Measurements from ENCODE around the gene PAEP.
"Not testable (repeated sequence)": the region's sequence is repeated elsewhere in the genome, so short reads cannot be mapped to it uniquely, and the experiment has no call there.

Gene PAEP

GRCh38 chr9:135561391-135562234 is at the start of gene PAEP:
Gene PAEP, plus strand, starts transcription at chr9:135561756.
- no peak within 1 kb of the TSS for H3K4me3 ChIP-seq (replicated peaks; ENCODE audit: low read depth, low read length)
- no peak for TF ChIP-seq CTCF (IDR thresholded peaks at IDR 0.05; ENCODE audit: low read depth, low read length, missing control alignments)
- DNase-seq (ENCODE audit: extremely low read depth, low read depth), result no peak

GRCh38 chr9:135512241-135512603 is 49.3 kb upstream of the PAEP start:
- no peak overlapping the region for H3K4me3 ChIP-seq (replicated peaks; ENCODE audit: low read depth, low read length)
- TF ChIP-seq CTCF (IDR thresholded peaks at IDR 0.05; ENCODE audit: low read depth, low read length, missing control alignments), result no peak
- no peak for DNase-seq (ENCODE audit: extremely low read depth, low read depth)

- DNase-seq (ENCODE audit: extremely low read depth, low read depth), result no peak
- TF ChIP-seq CTCF (IDR thresholded peaks at IDR 0.05; ENCODE audit: low read depth, low read length, missing control alignments), result no peak
- H3K4me3 ChIP-seq (replicated peaks; ENCODE audit: low read depth, low read length), result no peak overlapping the region
Measured at GRCh38 chr9:135512904-135513303, 48.7 kb upstream of the PAEP start.

GRCh38 chr9:135513351-135513846 is 48.2 kb upstream of the PAEP start:
- no peak for TF ChIP-seq CTCF (IDR thresholded peaks at IDR 0.05; ENCODE audit: low read depth, low read length, missing control alignments)
- DNase-seq (ENCODE audit: extremely low read depth, low read depth), result no peak
- no peak overlapping the region for H3K4me3 ChIP-seq (replicated peaks; ENCODE audit: low read depth, low read length)

- not testable (repeated sequence) for DNase-seq (ENCODE audit: extremely low read depth, low read depth); H3K4me3 ChIP-seq (replicated peaks; ENCODE audit: low read depth, low read length)
Measured at GRCh38 chr9:135513906-135514305, 47.6 kb upstream of the PAEP start.

GRCh38 chr9:135514342-135515082 is 47.0 kb upstream of the PAEP start:
- no peak for TF ChIP-seq CTCF (IDR thresholded peaks at IDR 0.05; ENCODE audit: low read depth, low read length, missing control alignments)
- no peak for DNase-seq (ENCODE audit: extremely low read depth, low read depth)
- H3K4me3 ChIP-seq (replicated peaks; ENCODE audit: low read depth, low read length), result no peak overlapping the region

Data from HFF-Myc (cell line).